ENCODE data around the gene SSTR3.

The SSTR3 gene

DNA sequence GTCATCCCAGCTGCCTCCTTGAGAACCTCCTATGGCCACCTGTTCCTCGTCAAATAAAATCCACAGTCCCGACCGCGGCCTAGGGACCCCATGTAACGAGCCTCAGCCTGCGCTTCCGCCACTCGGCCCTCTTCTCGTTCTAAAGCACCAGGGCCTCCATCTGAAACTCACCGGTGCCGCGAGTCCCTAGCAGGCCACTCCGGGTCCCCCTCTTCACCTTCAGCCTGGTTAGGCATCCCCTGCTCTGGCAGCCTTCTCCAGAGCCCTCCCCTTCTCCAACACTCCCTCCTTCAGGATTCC lies 2.4 kb upstream of the SSTR3 start:
- no peak for DNase-seq
- Histone ChIP-seq H3K27ac (ENCODE audit: insufficient read depth in 1 of 2, low read depth in 1 of 2, low read length in 2 of 2, poor library complexity in 1 of 2, severe bottlenecking in 2 of 2) (no peak overlapping the region), H3K4me3 (ENCODE audit: control insufficient read depth in 1 of 7, extremely low read depth in 1 of 7, insufficient read depth in 4 of 7, low read depth in 2 of 7, low read length in 6 of 7) (no peak overlapping the region), H3K27me3 (replicated peaks in 2 of 5; ENCODE audit: control insufficient read depth in 4 of 5, insufficient read depth in 5 of 5, low read length in 4 of 5) (no peaks in the 10 kb centered on the region), H3K4me1 (ENCODE audit: control extremely low read depth in 1 of 4, control insufficient read depth in 4 of 4, insufficient read depth in 4 of 4, low read length in 3 of 4) (peaks cover under 1 to 41% (median 19%) of the 10 kb centered on the region in 4 experiments), H3K36me3 (ENCODE audit: control insufficient read depth in 4 of 4, insufficient read depth in 4 of 4, low read length in 3 of 4) (no peaks in the 10 kb centered on the region), H3K9me3 (ENCODE audit: control extremely low read depth in 1 of 5, control insufficient read depth in 4 of 5, insufficient read depth in 2 of 5, low read depth in 1 of 5, low read length in 4 of 5) (no peaks in the 10 kb centered on the region)
- CTCF ChIA-PET: interaction anchor here (0.8 to 2.1 kb wide), 2 partner anchors 8 to 193 kb away, joined by 3 to 8 read pairs; no protein-coding TSS in a partner anchor
- 98% methylated on average over 13 of the region's 13 CpGs for WGBS (ENCODE audit: insufficient coverage)
- POLR2A ChIA-PET: no interaction called here

DNA sequence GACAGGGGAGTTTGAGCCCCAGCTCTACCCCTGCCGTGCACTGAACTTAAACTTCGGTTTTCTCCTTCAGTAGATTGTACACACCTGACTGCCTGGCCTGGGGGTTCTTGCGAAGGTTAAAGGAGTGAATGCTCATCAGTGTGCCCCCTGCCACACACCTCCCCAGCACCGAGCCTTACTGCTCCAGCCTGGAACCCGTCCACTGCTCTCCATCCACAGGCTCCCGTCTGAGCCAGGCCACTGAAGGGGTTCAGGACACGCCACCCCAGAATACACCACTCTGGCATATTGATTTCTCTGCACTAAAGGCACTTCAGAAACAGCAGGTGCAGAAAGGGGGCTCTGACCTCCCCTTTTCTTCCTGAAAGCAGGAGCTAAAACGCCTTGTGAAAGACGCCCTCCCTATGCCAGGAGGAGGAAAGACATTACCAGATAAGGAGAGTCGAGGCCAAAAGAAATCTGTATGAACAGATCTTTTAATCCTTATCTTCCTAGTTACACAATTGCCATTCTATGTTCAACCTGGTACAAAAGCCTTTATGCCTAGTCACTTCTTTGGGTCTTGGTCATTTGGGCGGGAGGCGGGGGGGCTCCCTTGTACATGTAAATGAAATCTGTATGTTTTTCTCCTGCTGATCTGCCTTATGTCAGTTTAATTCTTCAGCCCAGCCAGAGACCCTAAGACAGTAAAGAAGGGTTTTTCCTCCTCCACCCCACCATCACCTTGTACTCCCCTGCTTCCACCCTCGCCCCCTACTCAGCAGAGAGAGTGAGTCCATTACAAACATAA lies 1.9 kb upstream of the SSTR3 start:
- Histone ChIP-seq H3K27me3 (replicated peaks in 2 of 5; ENCODE audit: control insufficient read depth in 4 of 5, insufficient read depth in 5 of 5, low read length in 4 of 5) (no peaks in the 10 kb centered on the region), H3K4me1 (ENCODE audit: control extremely low read depth in 1 of 4, control insufficient read depth in 4 of 4, insufficient read depth in 4 of 4, low read length in 3 of 4) (peaks cover 0 to 35% (median 14%) of the 10 kb centered on the region in 4 experiments), H3K4me3 (ENCODE audit: control insufficient read depth in 1 of 7, extremely low read depth in 1 of 7, insufficient read depth in 4 of 7, low read depth in 2 of 7, low read length in 6 of 7) (no peak overlapping the region), H3K36me3 (ENCODE audit: control insufficient read depth in 4 of 4, insufficient read depth in 4 of 4, low read length in 3 of 4) (no peaks in the 10 kb centered on the region), H3K9me3 (ENCODE audit: control extremely low read depth in 1 of 5, control insufficient read depth in 4 of 5, insufficient read depth in 2 of 5, low read depth in 1 of 5, low read length in 4 of 5) (no peaks in the 10 kb centered on the region), H3K27ac (ENCODE audit: insufficient read depth in 1 of 2, low read depth in 1 of 2, low read length in 2 of 2, poor library complexity in 1 of 2, severe bottlenecking in 2 of 2) (no peak overlapping the region)
- WGBS (ENCODE audit: insufficient coverage): 96% methylated on average over 7 of the region's 13 CpGs
- ChIA-PET CTCF (interaction anchor here (1.0 to 2.1 kb wide), 3 partner anchors 8 to 434 kb away, joined by 3 to 8 read pairs (median 3); no protein-coding TSS in a partner anchor), POLR2A (no interaction called here)
- no peak for DNase-seq

DNA sequence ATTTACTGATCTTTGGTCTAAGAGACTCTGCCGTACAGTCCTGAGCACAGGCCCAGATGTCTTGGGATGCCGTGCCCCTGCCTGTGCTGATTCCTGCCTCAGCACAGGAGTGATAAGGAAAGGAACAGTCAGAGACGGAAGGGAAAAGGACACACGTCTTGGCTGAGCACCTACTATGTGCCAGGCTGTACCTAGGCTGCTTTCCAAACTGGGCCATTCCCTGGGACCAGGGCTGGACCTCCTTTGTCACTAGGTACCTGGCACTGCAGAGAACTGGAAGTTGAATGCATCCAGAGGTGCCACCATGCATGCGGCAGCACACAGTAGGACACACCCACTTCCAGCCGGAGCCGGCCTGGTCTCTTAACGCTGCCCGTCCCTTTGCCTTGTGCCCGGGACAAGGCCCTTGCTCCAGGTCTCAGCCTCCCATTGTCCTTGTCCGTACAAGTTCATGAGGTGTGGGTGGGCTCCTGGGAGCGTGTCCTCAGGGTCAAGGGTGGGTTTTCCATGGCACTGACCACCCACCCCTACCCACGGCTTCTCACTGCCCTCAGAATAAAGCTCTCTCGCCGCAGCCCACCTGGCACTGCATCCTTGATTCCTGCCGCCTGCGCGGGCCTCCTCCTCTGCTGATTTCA lies 1.1 kb upstream of the SSTR3 start:
- H3K4me1 ChIP-seq (ENCODE audit: control extremely low read depth in 1 of 4, control insufficient read depth in 4 of 4, insufficient read depth in 4 of 4, low read length in 3 of 4): peaks cover 0 to 27% (median 6%) of the 10 kb centered on the region in 4 experiments
- POLR2A ChIA-PET: no interaction called here
- no peak overlapping the region for H3K27ac ChIP-seq (ENCODE audit: insufficient read depth in 1 of 2, low read depth in 1 of 2, low read length in 2 of 2, poor library complexity in 1 of 2, severe bottlenecking in 2 of 2)
- H3K27me3 ChIP-seq (replicated peaks in 2 of 5; ENCODE audit: control insufficient read depth in 4 of 5, insufficient read depth in 5 of 5, low read length in 4 of 5): no peaks in the 10 kb centered on the region
- 97% methylated on average over 17 of the region's 18 CpGs for WGBS (ENCODE audit: insufficient coverage)
- no peak overlapping the region for H3K4me3 ChIP-seq (ENCODE audit: control insufficient read depth in 1 of 7, extremely low read depth in 1 of 7, insufficient read depth in 4 of 7, low read depth in 2 of 7, low read length in 6 of 7)
- CTCF ChIA-PET: interaction anchor here (1.0 to 1.3 kb wide), 2 partner anchors 29 to 433 kb away, joined by 3 read pairs; no protein-coding TSS in a partner anchor
- no peaks in the 10 kb centered on the region for H3K9me3 ChIP-seq (ENCODE audit: control extremely low read depth in 1 of 5, control insufficient read depth in 4 of 5, insufficient read depth in 2 of 5, low read depth in 1 of 5, low read length in 4 of 5)
- DNase-seq: no peak
- no peaks in the 10 kb centered on the region for H3K36me3 ChIP-seq (ENCODE audit: control insufficient read depth in 4 of 4, insufficient read depth in 4 of 4, low read length in 3 of 4)

DNA sequence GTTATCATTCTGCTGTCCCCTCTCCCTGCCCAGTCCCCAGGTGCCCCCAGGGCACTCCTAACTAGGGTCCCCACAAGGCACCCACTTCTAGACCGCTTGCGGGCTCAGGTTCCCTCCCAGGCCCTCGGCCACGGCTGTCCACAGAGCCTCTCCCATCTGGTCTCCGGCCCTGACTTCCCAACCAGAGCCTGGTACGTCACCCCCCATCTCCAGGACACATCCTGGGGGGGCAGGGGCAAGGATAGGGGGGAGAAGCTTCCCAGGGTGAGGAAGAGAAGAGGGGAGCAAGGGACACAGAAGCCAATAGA lies 457 bp downstream of the SSTR3 start:
- CTCF ChIA-PET: interaction anchor here (1.0 to 2.9 kb wide), 2 partner anchors 48 to 60 kb away, joined by 3 to 9 read pairs; no protein-coding TSS in a partner anchor
- POLR2A ChIA-PET: no interaction called here
- no peak overlapping the region for H3K4me3 ChIP-seq (ENCODE audit: control insufficient read depth in 1 of 7, extremely low read depth in 1 of 7, insufficient read depth in 4 of 7, low read depth in 2 of 7, low read length in 6 of 7)

GRCh38 chr22:37211075-37211865 lies 1.0 kb downstream of the SSTR3 start:
- 96% methylated on average over 21 of the region's 24 CpGs for WGBS (ENCODE audit: insufficient coverage)
- POLR2A ChIA-PET: no interaction called here
- H3K4me1 ChIP-seq (ENCODE audit: control extremely low read depth in 1 of 4, control insufficient read depth in 4 of 4, insufficient read depth in 4 of 4, low read length in 3 of 4): peaks cover 0 to 17% (median 3%) of the 10 kb centered on the region in 4 experiments
- no peak overlapping the region for H3K4me3 ChIP-seq (ENCODE audit: control insufficient read depth in 1 of 7, extremely low read depth in 1 of 7, insufficient read depth in 4 of 7, low read depth in 2 of 7, low read length in 6 of 7)
- no peaks in the 10 kb centered on the region for H3K36me3 ChIP-seq (ENCODE audit: control insufficient read depth in 4 of 4, insufficient read depth in 4 of 4, low read length in 3 of 4)
- no peaks in the 10 kb centered on the region for H3K9me3 ChIP-seq (ENCODE audit: control extremely low read depth in 1 of 5, control insufficient read depth in 4 of 5, insufficient read depth in 2 of 5, low read depth in 1 of 5, low read length in 4 of 5)
- DNase-seq: no peak
- no peak overlapping the region for H3K27ac ChIP-seq (ENCODE audit: insufficient read depth in 1 of 2, low read depth in 1 of 2, low read length in 2 of 2, poor library complexity in 1 of 2, severe bottlenecking in 2 of 2)
- CTCF ChIA-PET: interaction anchor here (1.0 to 2.9 kb wide), 2 partner anchors 49 to 59 kb away, joined by 3 to 9 read pairs; no protein-coding TSS in a partner anchor
- H3K27me3 ChIP-seq (replicated peaks in 2 of 5; ENCODE audit: control insufficient read depth in 4 of 5, insufficient read depth in 5 of 5, low read length in 4 of 5): no peaks in the 10 kb centered on the region

More for the DNA sequence above, 457 bp downstream of the SSTR3 start:
- Histone ChIP-seq H3K36me3 (ENCODE audit: control insufficient read depth in 4 of 4, insufficient read depth in 4 of 4, low read length in 3 of 4) (no peaks in the 10 kb centered on the region), H3K9me3 (ENCODE audit: control extremely low read depth in 1 of 5, control insufficient read depth in 4 of 5, insufficient read depth in 2 of 5, low read depth in 1 of 5, low read length in 4 of 5) (no peaks in the 10 kb centered on the region), H3K27me3 (replicated peaks in 2 of 5; ENCODE audit: control insufficient read depth in 4 of 5, insufficient read depth in 5 of 5, low read length in 4 of 5) (no peaks in the 10 kb centered on the region), H3K4me1 (ENCODE audit: control extremely low read depth in 1 of 4, control insufficient read depth in 4 of 4, insufficient read depth in 4 of 4, low read length in 3 of 4) (peaks cover 0 to 20% (median 2%) of the 10 kb centered on the region in 4 experiments), H3K27ac (ENCODE audit: insufficient read depth in 1 of 2, low read depth in 1 of 2, low read length in 2 of 2, poor library complexity in 1 of 2, severe bottlenecking in 2 of 2) (no peak overlapping the region)
- WGBS (ENCODE audit: insufficient coverage): 100% methylated on average over 2 of the region's 6 CpGs
- DNase-seq: no peak

GRCh38 chr22:37210041-37210803 lies 2.1 kb downstream of the SSTR3 start:
- Histone ChIP-seq H3K4me1 (ENCODE audit: control extremely low read depth in 1 of 4, control insufficient read depth in 4 of 4, insufficient read depth in 4 of 4, low read length in 3 of 4) (peaks cover 0 to 10% (median under 1%) of the 10 kb centered on the region in 4 experiments), H3K4me3 (ENCODE audit: control insufficient read depth in 1 of 7, extremely low read depth in 1 of 7, insufficient read depth in 4 of 7, low read depth in 2 of 7, low read length in 6 of 7) (no peak overlapping the region), H3K27ac (ENCODE audit: insufficient read depth in 1 of 2, low read depth in 1 of 2, low read length in 2 of 2, poor library complexity in 1 of 2, severe bottlenecking in 2 of 2) (no peak overlapping the region), H3K36me3 (ENCODE audit: control insufficient read depth in 4 of 4, insufficient read depth in 4 of 4, low read length in 3 of 4) (no peaks in the 10 kb centered on the region), H3K27me3 (replicated peaks in 2 of 5; ENCODE audit: control insufficient read depth in 4 of 5, insufficient read depth in 5 of 5, low read length in 4 of 5) (no peaks in the 10 kb centered on the region), H3K9me3 (ENCODE audit: control extremely low read depth in 1 of 5, control insufficient read depth in 4 of 5, insufficient read depth in 2 of 5, low read depth in 1 of 5, low read length in 4 of 5) (no peaks in the 10 kb centered on the region)
- CTCF ChIA-PET: interaction anchor here (0.5 to 2.9 kb wide), 3 partner anchors 10 to 197 kb away, joined by 3 to 17 read pairs (median 9); no protein-coding TSS in a partner anchor
- 98% methylated on average over 13 of the region's 15 CpGs for WGBS (ENCODE audit: insufficient coverage)
- POLR2A ChIA-PET: interaction anchor here (0.6 to 0.8 kb wide), 2 partner anchors 10 to 30 kb away, joined by 3 read pairs; no protein-coding TSS in a partner anchor
- DNase-seq: no peak

All from common myeloid progenitor, CD34-positive (primary cell).